H4 (cell line): ENCODE data around the gene MEOX1. TPM values are rescaled to one million over a fixed set of nuclear protein-coding genes. Genes with fewer than 3 reads are reported as not detected.
"Not testable (repeated sequence)": the region's sequence is repeated elsewhere in the genome, so short reads cannot be mapped to it uniquely, and the experiment has no call there.

Source experiments
- DNase-seq: peaks from one replicate; pipeline ENCODE4 v3.0.0-alpha.2; 2015; ENCODE audit warnings: low spot score
- total RNA-seq: library from RNA; depleted of rRNA; stranded (reverse); fragments of >200 nt; shearing (Covaris generic); gene quantifications from 2 replicates; pipeline ENCODE4 v1.2.3, GENCODE V29; 2014

MEOX1 gene
- total RNA-seq, 1 experiment from 2014 or later: not detected

DNA sequence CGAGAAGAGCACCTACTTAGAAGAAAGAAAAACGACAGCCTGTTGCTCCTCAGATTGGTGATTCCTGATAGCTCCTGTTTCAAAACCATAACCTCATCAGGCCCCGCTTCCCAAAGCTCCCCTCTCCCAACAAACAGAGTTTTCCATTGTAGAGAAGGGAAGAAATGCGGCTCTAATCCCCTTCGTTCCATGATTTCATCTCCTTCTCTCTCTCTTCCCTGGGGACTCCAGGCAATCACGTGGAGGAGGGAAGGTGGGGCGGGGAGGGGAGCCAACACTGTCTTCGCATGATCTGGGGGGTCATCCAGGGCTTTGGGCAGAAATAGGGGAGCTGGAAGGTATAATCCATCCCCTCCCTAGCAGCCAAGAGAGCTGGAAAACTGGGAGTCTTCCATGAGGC is 43.4 kb downstream of the MEOX1 start:
- DNase-seq: no peak

DNA sequence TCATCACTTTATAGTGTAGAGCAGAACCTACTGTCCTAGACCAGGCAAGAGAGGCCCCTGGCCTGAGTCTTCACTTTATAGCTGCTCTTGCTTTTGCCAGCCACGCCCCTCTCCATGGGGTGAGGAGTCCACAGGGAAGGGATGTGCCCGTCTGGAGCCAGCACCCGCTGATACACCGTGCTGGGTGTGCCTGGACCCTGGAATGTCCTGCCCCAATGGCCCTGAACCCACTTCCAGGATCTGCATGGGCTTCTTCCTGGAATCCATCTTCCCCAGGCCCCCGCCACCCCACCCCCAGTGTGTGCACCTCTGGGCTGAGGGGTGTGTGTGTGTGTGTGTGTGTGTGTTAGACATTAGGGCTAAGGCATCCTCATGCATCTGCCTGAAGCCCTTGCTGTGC is 44.9 kb downstream of the MEOX1 start:
- no peak for DNase-seq

DNA sequence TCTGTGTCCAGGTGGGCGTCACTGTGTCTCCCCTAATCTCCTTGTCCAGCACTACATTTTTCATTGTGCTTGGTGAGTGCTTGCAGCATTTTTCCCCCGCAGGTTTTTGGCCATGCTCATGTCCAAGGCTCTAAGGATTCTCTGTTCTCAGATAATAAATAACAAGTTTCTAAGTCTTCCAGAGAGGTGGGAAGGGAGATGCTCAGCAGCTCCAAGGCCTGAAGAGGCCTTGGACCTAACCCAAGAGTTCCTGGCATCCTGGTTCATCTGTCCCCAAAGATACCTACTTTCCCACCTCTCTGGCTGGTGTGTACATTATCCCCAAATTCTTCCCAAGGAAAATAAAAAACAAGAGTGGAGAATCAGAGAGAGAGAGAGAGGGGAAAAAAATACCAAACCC is 45.3 kb downstream of the MEOX1 start:
- DNase-seq: no peak

DNA sequence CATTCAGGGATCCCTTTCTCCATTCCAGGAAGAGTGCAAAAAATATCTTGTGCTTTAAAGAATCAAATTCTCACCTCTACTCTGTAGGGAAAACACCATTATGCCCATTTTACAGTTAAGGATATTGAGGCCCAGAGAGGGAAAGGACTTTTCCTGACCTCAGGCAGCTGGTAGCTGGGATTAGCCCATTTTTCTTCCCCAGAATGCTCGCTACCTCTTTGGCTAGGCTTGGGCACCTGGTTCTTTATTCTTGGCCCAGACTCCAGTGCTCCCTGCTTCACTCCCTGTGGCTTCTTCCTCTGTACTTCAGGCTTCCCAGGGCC is 45.7 kb downstream of the MEOX1 start:
- DNase-seq: no peak

DNA sequence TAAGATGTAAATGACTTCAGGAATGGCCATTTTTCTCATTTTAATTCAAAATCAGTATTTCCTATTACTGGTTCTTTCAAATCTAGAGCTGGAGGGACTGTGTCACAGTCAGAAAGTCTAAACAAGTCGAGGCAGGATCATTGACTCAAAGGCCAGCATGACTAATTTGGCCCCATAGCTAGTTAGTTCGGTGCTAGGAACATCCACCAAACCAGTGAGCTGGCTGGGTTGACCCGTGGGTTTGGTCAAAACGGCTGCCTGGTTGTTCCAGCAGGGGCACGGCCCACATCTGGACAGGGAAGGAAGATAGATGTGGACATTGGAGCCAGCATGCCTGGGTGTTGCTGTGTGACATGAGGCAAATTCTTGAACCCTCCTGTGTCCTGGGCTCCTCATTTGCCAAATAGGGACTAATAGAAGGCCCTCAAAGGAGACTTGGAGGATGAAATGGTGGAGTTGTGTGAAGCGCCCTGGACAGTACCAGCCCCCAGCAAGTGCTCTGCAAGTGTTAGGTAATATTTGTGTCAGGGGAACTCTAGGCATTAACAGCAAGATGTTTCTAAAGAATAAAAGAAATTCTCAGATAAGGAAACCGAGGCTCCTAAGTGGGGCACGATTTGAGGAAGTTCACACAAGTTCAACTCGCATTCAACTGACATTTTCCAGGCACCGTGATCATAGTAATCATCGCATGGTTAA is 46.2 kb downstream of the MEOX1 start:
- DNase-seq: no peak

DNA sequence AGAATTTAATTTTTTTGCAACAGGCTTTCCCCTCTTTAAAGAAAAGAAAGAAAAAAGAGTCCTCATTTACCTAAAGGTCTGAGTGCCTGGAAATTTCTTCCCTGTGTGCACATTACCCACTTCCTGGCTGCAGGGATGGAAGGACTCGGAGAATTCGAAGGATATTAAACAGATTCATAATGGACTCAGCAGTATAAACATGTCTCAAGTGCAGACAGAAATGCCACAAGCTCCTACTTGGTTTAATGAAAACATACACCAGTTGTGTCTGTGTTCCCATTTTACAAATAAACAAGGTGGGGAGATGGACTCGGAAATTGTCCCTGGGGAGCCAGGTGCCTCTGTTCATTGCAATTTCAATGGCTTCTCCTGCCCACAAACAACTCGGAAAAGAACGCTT is 47.2 kb downstream of the MEOX1 start:
- no peak for DNase-seq

DNA sequence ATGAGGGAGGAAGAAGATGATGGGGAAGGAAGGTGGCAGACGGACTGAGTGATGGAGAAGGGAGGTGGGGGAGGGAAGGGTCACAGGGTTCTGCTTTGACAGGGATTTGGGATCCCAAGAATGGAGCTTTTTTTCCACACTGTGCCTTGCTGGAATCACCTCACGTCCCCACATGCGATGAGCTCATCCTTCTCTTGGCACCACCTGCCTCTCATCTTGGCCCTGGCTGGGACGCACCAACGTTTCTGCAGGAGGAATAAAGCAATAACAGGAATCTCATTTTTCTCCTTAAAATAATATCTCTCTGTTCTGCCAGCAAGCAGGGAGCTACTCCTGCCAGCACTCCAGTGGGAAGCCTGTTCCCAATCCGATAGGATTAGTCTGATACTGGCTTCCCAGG is 47.8 kb downstream of the MEOX1 start:
- no peak for DNase-seq

DNA sequence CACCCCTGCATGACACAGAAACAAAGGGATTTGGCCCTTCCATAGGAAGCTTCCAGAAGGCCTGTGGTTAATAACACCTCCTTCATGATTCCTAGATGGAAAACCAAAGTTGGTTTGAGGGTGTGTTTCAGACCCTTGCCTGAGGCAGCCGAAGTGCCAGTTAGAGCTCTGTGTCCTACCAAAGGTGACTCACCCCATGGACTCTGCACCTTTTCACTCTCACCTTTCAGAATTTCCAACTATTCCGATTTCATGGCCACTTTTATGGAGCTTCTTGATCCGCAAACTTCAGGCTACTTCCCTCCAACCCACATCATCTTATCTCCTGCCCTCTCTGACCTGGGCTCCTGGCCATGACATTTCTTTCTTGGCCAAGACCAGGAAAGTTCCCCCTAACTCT is 49.2 kb downstream of the MEOX1 start:
- no peak for DNase-seq

DNA sequence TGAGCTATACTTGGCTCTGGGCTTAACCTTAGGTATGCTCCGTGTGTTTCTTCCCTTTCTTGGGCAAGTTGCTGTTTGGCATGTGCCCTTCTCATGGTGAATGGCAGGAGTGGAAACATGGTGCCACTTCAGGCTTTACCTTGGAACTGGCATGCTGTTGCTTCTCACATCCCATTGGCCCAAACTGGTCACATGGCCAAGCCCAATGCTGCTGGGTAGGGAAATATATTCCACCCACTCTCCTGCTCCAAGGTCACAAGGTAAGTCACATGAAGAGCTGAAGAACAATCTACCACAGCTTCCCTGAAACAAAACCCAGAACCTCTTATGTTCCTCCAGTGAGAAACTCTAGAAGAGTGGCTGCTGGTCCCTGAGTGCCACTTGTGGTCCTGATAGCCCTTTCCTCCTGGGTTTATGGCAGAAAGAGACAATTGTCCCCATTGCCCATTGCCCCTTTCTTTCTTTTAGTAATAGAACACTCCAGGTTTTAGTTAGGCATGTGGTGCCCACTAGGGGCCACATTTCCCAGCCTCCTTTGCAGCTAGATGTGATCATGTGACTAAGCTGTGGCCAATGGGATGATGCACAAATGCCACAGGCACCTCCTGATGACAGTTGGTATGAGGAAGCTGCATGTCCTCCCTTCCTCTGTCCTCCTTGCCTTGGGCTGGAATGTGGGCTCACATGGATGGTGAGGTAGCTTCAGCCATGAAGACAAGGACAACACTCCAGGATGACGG is 50.3 kb downstream of the MEOX1 start:
- no peak for DNase-seq

DNA sequence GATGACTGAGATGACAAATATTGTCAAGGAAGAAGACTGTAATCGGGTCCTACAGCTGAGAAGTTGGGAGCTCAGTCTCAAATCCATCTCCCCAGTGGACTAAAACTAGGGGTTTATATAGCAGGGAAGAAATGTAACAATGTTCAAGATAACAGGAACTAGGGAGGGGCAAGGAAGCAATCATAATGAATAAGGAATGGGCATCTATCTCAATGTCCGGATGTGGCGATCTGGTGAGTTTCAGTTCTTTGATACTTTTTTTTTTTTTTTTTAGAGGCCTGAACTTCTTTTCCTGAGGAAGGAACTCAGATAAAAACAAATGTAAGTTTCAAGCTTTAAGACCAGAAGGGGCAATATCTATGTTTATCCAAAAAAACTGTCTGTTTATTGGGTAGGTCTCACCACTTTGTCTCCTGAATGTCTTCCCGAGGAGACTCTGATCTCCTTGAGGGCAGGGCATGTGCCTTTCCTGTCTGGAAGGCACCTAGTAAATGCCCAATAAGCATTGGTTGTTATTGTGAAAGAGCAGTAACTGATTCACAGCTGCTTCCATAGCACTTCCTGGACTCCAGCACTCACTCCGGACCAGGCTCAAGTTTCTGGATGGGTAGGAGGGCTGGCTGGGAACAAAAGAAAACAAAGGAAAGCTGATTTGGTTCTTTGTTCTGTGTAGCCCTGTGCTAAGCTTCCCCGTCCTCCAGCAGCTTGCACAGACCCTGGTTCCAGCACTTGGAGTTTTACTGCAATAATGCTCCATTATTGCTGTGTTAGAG is 51.9 kb downstream of the MEOX1 start:
- no peak for DNase-seq

DNA sequence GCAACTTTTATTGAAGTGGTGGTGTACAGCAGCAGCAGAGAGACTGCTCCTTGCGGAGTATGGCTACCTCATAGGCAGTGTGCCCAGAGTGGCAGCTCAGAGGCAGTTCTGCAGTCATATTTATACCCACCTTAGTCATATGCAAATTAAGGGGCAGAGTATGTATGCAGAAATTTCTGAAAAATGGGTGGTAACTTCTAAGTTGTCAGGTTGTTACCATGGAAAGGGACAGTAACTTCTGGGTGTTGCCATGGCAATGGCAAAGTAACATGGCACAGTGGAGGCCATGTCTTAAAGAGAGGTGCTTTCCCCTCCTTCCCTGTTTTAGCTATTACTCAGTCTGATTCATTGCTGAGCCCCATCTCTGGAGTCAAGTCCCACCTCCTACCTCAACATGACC is 53.4 kb downstream of the MEOX1 start:
- no peak for DNase-seq

DNA sequence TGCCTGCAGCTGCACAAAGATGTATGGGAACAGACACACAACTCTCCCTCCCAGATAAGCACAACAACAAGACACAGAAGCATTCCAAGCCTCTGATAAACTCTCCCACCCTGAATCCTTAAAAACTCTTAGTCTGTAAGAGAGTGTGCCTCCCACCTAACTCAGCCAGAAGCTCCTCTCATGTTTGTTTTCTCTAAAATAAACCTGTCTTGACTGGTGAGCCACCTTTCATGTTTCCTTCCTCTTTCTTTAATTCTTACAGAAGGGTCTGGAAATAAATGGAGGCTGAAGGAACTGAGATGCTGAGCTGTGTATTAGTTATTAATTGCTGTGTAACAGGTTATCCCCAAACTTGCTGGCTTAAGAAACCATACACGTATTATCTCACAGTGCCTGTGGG is 57.2 kb downstream of the MEOX1 start:
- no peak for DNase-seq

DNA sequence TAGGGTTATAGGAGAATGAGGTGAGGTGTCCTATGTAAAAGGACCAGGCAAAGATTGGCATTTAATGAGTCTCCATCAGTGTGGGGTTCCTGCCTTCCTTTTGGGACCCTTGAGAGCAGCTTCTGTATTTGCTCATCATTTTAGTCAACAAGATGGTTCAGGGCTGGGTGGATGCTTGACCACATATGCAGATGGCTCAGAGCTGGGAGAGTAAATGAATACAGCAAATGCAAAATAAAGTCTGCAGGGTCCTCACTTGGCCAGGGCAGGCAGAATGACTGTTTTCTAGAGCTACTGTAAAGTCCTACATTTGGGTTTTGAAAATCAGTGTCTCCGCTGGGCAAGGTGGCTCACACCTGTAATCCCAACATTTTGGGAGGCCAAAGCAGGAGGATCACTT is 58.4 kb downstream of the MEOX1 start:
- no peak for DNase-seq

DNA sequence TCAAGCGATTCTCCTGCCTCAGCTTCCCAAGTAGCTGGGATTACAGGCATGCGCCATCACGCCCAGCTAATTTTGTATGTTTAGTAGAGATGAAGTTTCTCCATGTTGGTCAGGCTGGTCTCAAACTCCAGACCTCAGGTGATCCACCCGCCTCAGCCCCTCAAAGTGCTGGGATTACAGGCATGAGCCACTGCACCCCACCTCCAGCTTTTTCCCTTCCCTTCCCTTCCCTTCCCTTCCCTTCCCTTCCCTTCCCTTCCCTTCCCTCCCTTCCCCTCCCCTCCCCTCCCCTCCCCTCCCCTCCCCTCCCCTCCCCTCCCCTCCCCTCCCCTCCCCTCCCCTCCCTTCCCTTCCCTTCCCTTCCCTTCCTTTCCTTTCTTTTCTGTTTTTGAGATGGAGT is 59.2 kb downstream of the MEOX1 start:
- DNase-seq: not testable (repeated sequence)

DNA sequence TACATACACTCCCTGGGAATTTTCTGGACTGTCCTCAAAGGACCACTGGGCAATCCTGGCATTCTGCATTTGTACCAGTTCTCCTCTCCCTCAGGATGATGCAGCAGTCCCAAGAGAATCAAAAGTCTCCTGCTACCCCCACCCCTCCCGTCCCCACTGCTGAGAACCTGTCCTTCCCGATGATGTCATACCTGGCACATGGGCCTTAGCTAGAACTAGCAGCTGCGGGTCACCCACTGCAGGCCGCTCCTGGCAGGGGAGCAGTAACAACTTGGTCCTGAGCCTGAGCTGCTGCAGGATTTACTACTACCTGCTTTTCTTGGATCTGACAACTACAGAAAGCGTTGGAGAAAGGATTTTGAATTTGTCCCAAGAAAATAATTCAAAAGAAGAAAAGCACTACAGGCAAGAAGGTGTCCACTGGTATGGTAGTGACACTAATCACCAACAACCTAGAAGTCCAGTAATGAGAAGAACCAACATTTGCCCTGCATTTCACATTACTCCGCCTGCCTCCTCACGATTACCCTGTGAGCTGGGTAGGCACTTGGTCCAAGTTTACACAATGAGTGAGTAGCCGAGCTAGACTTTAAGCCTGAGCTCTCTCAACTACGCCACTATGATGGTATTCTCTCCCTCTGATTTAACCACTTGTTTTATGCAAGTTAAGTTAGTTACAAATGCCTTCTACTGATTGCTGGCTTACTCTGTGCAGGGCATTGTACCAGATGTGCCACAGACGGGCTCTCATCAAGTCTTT is 60.3 kb downstream of the MEOX1 start:
- DNase-seq: peak; percentile 36

DNA sequence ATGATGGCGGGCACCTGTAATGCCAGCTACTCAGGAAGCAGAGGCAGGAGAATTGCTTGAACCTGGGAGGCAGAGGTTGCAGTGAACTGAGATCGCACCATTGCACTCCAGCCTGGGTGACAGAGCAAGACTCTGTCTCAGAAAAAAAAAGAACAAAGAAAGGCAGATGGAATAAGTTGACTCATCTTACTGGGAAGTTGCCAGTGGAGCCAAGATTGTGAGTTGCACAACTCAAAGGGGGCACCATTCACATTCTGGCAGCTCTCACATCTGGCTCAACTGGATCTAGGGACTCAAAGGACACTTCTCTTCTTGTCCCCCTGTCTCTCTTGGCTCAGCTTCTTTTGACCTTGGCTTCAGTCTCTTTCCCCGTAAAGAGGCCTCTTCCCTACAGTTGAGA is 61.9 kb downstream of the MEOX1 start:
- peak; percentile 53 for DNase-seq

DNA sequence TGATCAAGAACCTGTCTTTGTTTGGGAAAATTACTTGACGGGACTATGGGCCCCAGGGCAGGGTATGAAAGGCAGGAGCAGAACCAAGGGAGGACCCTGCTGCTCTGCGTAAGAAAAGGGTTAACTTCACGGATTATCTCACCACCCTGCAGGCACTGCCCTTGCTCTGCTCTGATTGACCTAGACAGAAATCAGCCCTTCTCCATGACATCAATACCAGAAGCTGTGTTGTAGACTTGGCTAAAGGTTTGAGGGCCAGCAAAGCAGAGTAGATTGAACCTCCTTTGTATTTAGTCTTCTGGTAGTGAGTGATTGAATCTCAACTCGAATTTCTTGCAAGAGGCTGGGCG is 62.7 kb downstream of the MEOX1 start:
- DNase-seq: no peak

DNA sequence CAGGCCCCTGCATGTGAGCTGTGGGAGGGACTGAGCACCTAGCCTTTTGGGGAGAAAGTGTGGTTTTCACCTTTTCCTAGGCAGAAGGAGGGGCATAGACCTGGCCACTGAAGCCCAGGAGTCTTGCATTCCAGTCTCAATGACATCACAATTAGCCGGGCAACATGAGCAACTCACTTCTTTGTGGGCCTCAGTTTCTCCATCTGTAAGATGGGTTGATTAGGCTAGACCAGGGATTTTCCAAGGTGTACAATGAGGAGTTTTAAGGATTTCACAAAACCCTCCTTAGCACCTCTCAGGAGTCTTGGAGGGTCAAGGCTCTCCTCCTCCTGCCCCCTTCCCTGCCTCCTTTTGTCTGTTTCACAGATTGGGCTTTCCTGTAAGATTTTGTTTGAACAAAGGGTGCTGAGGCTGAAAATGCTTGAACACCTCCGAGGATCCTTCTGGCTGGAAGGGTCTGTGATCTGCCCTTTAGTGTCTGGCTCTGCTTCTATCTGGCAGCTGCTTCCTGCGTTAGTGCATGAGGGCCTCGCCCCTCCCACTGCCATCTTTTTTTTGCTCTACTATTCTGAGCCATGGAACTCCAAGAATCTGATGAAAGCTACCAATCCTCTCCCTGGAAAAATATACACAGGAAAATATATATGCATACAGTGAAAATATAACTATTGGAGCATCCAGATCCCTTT is 63.2 kb downstream of the MEOX1 start:
- DNase-seq: no peak

DNA sequence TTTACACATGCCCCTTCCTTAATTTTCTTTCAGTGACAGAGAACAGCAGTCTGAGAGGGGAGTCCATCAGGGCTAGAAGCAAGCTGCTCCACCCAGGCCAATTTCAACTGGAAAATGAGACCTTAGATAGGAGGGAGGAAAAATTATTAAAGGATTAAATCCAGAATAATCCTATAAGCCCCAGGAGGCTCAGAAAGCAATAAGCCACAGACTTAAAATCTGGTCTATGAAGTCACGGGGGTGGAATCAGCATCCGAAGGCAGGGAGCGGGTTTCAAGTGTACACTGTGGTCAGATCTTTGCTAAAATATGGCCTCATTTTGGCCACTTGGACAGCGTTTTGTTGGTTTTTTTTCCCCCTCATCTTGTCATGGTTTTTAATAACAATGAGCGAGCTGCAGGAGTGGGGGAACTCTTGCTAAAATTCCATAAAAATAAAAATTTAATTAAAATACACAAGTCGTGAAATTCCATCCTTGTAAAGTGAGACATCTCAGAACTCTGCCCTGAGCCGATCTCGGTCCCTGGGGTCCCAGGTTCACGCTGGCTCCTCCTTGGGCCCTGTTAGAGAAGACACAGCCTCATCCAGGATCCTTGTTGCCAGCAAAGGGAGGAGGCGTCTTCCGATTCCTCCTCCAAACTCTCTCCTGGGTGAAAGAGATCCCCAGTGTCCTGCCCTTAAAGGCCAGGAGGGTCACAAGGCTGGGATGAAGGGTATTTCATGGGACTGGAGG is 63.9 kb downstream of the MEOX1 start:
- DNase-seq: no peak

DNA sequence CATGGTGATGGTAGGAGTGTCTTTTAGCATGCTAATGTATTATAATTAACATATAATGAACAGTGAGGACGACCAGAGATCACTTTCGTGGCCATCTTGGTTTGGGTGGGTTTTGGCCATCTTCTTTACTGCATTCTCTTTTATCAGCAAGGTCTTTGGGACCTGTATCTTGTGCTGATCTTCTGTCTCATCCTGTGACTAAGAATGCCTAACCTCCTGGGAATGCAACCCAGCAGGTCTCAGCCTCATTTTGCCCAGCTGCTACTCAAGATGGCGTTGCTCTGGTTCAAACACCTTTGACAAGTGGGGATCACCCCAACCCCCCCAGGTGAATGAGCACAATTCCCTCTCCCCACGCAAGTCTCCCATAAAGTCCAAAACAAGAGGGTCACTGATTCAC is 66.3 kb downstream of the MEOX1 start:
- no peak for DNase-seq
